Breast epithelium (tissue), 3 donors: ENCODE data around the gene FN3KRP.

ENCODE experiments used
- CTCF ChIP-seq, 3 donors: fragments of 450-650 bp; IDR thresholded peaks; one replicate each; pipeline ENCODE4 v1.5.1; 2016 to 2017; ENCODE audit warnings: antibody characterized with exemption in 3 of 3, mild to moderate bottlenecking in 3 of 3, moderate library complexity in 3 of 3
- POLR2AphosphoS5 ChIP-seq, 3 donors: sonication (generic); formaldehyde crosslinking; IDR thresholded peaks; one replicate each; pipeline ENCODE4 v1.6.1; 2017; ENCODE audit warnings: antibody characterized with exemption in 3 of 3

GRCh38 chr17:82745524-82745923, 29.0 kb downstream of the FN3KRP start:
- TF ChIP-seq POLR2AphosphoS5 (IDR thresholded peaks at IDR 0.05) (no peak), CTCF (IDR thresholded peaks at IDR 0.05) (no peak)
